GM13976 (cell line): ENCODE data around the gene ITPR2.

Experiments
- DNase-seq: peaks from one replicate; pipeline ENCODE4 v3.0.0; 2012; ENCODE audit warnings: low spot score
- in situ Hi-C: fragments of 300-500 bp; cut with MboI; formaldehyde crosslinking; loops from one replicate; pipeline ENCODE4 v1.12.0; 2022; ENCODE audit warnings: low sequenced_read_pairs, mixed read lengths, inconsistent platforms; ENCODE audit not compliant: unreplicated experiment
- TF ChIP-seq, protein P1 (sequence below): IDR thresholded peaks from 2 replicates; pipeline ENCODE4 v1.5.1; 2012; ENCODE audit warnings: borderline replicate concordance, mild to moderate bottlenecking; ENCODE audit not compliant: insufficient read depth; ENCODE audit errors: extremely low read depth, missing control alignments, control extremely low read depth

ITPR2 gene

DNA sequence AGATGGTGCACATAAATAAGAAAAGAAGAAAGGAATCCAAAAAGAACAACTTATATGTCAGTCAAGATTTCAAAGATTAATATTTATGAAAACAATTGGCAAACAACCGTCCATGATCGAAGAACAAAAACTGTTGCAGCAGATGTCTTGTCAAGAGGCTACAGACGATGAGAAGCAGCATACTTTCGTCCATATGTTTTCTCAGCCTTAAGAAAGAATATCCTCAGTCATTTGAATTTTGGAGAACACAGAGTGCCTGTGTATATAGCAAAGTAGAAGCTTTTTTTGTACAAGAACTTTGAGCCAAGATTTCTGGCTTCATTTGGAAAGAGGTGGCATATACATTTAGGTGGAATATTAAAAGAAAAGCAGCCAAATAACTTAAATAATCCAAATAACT lies 297.2 kb downstream of the ITPR2 start:
- TF ChIP-seq, protein P1, sequence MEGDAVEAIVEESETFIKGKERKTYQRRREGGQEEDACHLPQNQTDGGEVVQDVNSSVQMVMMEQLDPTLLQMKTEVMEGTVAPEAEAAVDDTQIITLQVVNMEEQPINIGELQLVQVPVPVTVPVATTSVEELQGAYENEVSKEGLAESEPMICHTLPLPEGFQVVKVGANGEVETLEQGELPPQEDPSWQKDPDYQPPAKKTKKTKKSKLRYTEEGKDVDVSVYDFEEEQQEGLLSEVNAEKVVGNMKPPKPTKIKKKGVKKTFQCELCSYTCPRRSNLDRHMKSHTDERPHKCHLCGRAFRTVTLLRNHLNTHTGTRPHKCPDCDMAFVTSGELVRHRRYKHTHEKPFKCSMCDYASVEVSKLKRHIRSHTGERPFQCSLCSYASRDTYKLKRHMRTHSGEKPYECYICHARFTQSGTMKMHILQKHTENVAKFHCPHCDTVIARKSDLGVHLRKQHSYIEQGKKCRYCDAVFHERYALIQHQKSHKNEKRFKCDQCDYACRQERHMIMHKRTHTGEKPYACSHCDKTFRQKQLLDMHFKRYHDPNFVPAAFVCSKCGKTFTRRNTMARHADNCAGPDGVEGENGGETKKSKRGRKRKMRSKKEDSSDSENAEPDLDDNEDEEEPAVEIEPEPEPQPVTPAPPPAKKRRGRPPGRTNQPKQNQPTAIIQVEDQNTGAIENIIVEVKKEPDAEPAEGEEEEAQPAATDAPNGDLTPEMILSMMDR = no peak
- no peak for DNase-seq
- in situ Hi-C loops = no loop called here

DNA sequence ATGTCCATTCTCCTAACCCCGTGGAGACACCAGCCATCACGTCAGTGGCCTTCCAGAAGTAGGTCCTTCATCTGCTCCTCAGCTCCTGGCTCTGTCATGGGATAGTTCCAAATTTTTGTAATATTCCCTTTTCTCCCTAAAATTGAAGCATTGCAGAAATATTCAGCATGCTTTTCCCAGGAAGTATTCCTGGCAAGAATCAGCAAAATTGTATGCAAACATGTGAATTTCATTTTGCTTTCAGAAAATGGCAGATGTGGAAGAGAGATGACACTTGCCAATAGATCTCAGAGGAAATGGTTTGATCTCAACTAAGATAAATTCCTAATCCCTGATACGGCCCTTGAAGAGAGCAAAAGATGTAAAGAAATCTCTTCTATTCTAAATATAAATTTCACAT lies 298.9 kb downstream of the ITPR2 start:
- in situ Hi-C loops = no loop called here
- TF ChIP-seq, protein P1 = no peak
- DNase-seq = no peak

DNA sequence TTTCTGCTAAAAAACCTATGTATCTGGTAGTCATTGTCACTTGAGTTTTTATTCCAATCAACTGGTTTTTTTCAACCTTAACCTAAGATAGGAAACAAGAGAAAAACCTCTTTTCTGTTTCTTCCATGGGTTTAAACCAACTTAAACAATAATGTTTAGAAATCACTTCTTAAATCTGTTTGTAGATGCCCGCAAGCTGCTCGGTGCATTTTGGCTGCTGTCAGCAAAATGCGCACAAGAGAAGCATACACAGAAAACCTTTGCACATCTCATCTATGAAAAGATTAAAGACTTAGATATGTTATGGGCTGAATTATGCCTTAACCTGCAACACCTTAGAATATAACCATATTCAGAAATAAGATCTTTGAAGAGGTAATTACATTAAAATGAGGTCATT lies 299.8 kb downstream of the ITPR2 start:
- in situ Hi-C loops = no loop called here
- no peak for DNase-seq
- TF ChIP-seq, protein P1 = no peak

- DNase-seq = no peak
- TF ChIP-seq, protein P1 = no peak
- in situ Hi-C loops = no loop called here
Measured at GRCh38 chr12:26530461-26530860, 302.5 kb downstream of the ITPR2 start.

DNA sequence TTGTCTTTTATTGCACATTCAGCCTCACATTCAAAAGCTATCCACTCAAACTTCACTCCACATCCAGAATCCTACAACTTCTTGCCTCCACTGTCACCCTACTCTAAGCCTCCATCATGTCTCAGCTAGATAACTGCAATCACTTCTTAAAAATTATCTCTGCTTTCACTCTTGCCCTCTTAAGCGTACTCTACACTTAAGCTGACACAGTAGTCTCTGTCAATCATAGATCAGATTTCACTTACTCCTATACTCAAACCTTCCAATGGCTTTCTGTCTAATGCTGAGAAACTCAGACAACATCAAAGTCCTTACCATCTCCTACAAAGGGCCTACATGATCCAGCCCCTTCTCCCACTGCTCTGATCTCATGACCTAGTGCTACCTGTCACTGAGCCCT lies 304.1 kb downstream of the ITPR2 start:
- in situ Hi-C loops = no loop called here
- no peak for DNase-seq
- TF ChIP-seq, protein P1 = no peak

DNA sequence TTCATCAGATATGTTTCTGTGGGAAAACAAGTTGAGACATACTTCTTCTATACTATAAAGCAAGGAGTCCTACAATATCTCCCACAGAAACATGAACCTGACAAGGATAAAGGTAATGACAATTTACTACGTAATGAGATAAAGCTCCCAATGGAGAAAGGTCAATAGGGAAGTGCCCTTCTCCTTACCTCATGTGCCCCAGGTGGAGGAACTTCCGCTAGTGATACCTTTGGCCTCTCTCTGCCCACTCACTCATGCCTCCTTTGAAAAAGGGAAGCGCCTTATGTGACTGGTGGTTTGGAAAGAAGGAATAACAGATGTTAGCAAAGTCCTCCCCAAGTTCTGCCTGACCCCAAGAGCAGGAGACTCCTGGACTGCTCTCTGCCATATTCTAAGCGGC lies 305.3 kb downstream of the ITPR2 start:
- in situ Hi-C loops = no loop called here
- TF ChIP-seq, protein P1 = no peak
- DNase-seq = no peak
